Astrocyte (in vitro differentiated cells and primary cell): ENCODE results near the gene ATP2C1. TPM values are rescaled to one million over a fixed set of nuclear protein-coding genes. Genes with fewer than 3 reads are reported as not detected.

Experiments
- DNase-seq: peaks from one replicate; pipeline ENCODE4 v3.0.0-alpha.2; 2010; ENCODE audit warnings: low read depth
- FAIRE-seq: peaks from 2 replicates; lab custom pipeline; 2011; peaks lifted over from hg19 to GRCh38; lab: Jason Lieb, UNC
- H2AFZ ChIP-seq: 2 replicates; pipeline ENCODE4 v1.6.0; 2012; ENCODE audit warnings: low read depth, low read length, inconsistent platforms
- H3K27ac ChIP-seq: 2 replicates; pipeline ENCODE4 v1.5.1; 2011; ENCODE audit warnings: low read depth, low read length, inconsistent platforms
- H3K27me3 ChIP-seq: 2 replicates; pipeline ENCODE4 v1.6.0; 2011; ENCODE audit warnings: low read length, inconsistent platforms; ENCODE audit not compliant: insufficient read depth
- H3K36me3 ChIP-seq: 2 replicates; pipeline ENCODE4 v1.5.1; 2011; ENCODE audit warnings: low read length, inconsistent platforms; ENCODE audit not compliant: insufficient read depth
- H3K4me1 ChIP-seq: 2 replicates; pipeline ENCODE4 v1.5.1; 2011; ENCODE audit warnings: low read length, inconsistent platforms; ENCODE audit not compliant: insufficient read depth
- H3K4me2 ChIP-seq: 2 replicates; pipeline ENCODE4 v1.6.0; 2012; ENCODE audit warnings: low read length, inconsistent platforms
- H3K4me3 ChIP-seq: 2 replicates; pipeline ENCODE4 v1.5.1; 2011; ENCODE audit warnings: low read depth, mild to moderate bottlenecking, low read length, inconsistent platforms; ENCODE audit not compliant: insufficient read depth
- H3K79me2 ChIP-seq: 2 replicates; pipeline ENCODE4 v1.6.0; 2012; ENCODE audit warnings: mild to moderate bottlenecking, low read length, inconsistent platforms; ENCODE audit not compliant: insufficient read depth
- H3K9ac ChIP-seq: 2 replicates; pipeline ENCODE4 v1.6.0; 2012; ENCODE audit warnings: mild to moderate bottlenecking, low read length, inconsistent platforms
- H3K9me3 ChIP-seq: 2 replicates; pipeline ENCODE4 v1.5.1; 2012; ENCODE audit warnings: low read depth, mild to moderate bottlenecking, low read length, inconsistent platforms; ENCODE audit not compliant: insufficient read depth
- H4K20me1 ChIP-seq: 2 replicates; pipeline ENCODE4 v1.6.0; 2012; ENCODE audit warnings: low read length, inconsistent platforms; ENCODE audit not compliant: insufficient read depth
- H3K27ac Mint-ChIP-seq: one replicate; pipeline ENCODE4 v1.8.0; 2021; ENCODE audit warnings: mild to moderate bottlenecking, mixed read lengths; ENCODE audit not compliant: unreplicated experiment
- H3K27me3 Mint-ChIP-seq: one replicate; pipeline ENCODE4 v1.8.0; 2021; ENCODE audit warnings: low read depth, mixed read lengths; ENCODE audit not compliant: unreplicated experiment
- H3K36me3 Mint-ChIP-seq: one replicate; pipeline ENCODE4 v1.8.0; 2021; ENCODE audit warnings: low read depth, mixed read lengths; ENCODE audit not compliant: unreplicated experiment
- H3K4me1 Mint-ChIP-seq: one replicate; pipeline ENCODE4 v1.8.0; 2021; ENCODE audit warnings: low read depth, mixed read lengths; ENCODE audit not compliant: unreplicated experiment
- H3K4me3 Mint-ChIP-seq: one replicate; pipeline ENCODE4 v1.8.0; 2021; ENCODE audit warnings: mild to moderate bottlenecking, moderate library complexity, mixed read lengths; ENCODE audit not compliant: unreplicated experiment
- H3K9me3 Mint-ChIP-seq: one replicate; pipeline ENCODE4 v1.8.0; 2021; ENCODE audit warnings: mild to moderate bottlenecking, mixed read lengths; ENCODE audit not compliant: unreplicated experiment
- CTCF ChIP-seq: IDR thresholded peaks from 2 replicates; pipeline ENCODE4 v1.5.1; 2011; ENCODE audit warnings: low read depth, mild to moderate bottlenecking, inconsistent platforms, low read length, moderate library complexity; ENCODE audit not compliant: insufficient read depth
- EZH2 ChIP-seq: IDR thresholded peaks from 2 replicates; pipeline ENCODE4 v1.6.1; 2012; ENCODE audit warnings: mild to moderate bottlenecking, low read length, inconsistent platforms; ENCODE audit not compliant: insufficient read depth
- total RNA-seq: library from RNA; stranded (reverse); gene quantifications from 2 replicates; pipeline ENCODE4 v1.2.1, GENCODE V29; 2021

The ATP2C1 gene
- total RNA-seq, 1 donor from 2014 or later, result 132 TPM

DNA sequence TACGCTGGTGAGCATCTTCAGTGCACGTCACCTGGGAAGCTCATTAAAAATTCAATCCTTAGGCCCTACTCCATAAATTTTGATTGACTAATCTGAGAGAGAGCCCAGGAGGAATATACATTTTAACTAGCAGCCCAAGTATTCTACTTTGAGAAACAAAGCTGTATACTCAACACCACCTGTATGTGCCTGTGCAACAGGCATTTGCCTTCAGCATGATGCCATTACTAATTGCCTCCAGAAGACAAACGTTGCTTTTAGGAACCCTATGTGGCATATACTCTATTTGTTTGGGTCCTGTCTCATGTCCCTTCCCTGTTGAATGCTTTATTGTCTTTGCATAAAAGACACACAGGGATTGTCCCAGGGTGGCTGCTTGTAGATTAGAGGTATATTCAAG, 125.1 kb downstream of the ATP2C1 start:
- no peak for FAIRE-seq
- Mint-ChIP-seq H3K4me1 (peaks cover 5% of the 10 kb centered on the region), H3K27me3 (no peaks in the 10 kb centered on the region), H3K9me3 (no peaks in the 10 kb centered on the region), H3K4me3 (no peak overlapping the region), H3K27ac (no peak overlapping the region), H3K36me3 (no peaks in the 10 kb centered on the region)
- Histone ChIP-seq H3K9ac (no peak overlapping the region), H2AFZ (no peak overlapping the region), H4K20me1 (no peaks in the 10 kb centered on the region), H3K79me2 (peaks cover 3% of the 10 kb centered on the region), H3K4me1 (no peaks in the 10 kb centered on the region), H3K27me3 (no peaks in the 10 kb centered on the region), H3K4me2 (no peak overlapping the region), H3K27ac (no peak overlapping the region), H3K9me3 (no peaks in the 10 kb centered on the region), H3K36me3 (peaks cover 32% of the 10 kb centered on the region), H3K4me3 (no peak overlapping the region)
- no peak for DNase-seq
- no peak for TF ChIP-seq CTCF
- no peak for TF ChIP-seq EZH2

DNA sequence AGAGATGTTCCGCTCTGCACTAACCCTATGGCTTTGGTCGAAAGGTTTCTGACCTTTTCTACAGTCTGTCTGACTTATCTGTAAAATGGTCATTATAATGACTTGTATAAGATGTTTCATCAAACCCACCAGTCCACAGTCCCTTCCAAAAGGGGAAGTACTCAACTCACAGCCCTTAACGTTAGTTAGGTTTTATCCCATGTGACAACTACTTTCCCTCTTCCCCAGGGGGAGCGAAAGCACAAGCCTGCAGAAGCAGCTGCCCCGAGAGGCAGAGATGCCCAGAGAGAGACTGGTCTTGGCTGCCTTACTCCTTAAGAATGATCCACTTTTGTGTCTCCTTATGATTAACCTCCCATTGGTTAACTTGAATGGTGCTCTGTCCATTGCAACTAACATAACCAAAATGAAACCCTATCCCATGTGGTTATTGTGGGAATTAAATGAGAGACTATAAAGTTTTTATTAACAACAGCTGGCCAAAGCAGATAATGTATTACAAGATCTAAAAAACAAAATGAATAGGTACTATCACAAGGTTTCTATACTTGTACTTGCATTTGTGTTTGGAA, 126.3 kb downstream of the ATP2C1 start:
- Mint-ChIP-seq H3K27ac (no peak overlapping the region), H3K36me3 (peaks cover 2% of the 10 kb centered on the region), H3K4me1 (peaks cover 7% of the 10 kb centered on the region), H3K4me3 (no peak overlapping the region), H3K27me3 (no peaks in the 10 kb centered on the region), H3K9me3 (no peaks in the 10 kb centered on the region)
- Histone ChIP-seq H3K27me3 (no peaks in the 10 kb centered on the region), H3K9ac (no peak overlapping the region), H3K36me3 (peaks cover 26% of the 10 kb centered on the region), H3K9me3 (no peaks in the 10 kb centered on the region), H2AFZ (no peak overlapping the region), H3K4me2 (no peak overlapping the region), H3K79me2 (peaks cover 3% of the 10 kb centered on the region), H3K4me1 (no peaks in the 10 kb centered on the region), H4K20me1 (no peaks in the 10 kb centered on the region), H3K4me3 (no peak overlapping the region), H3K27ac (no peak overlapping the region)
- TF ChIP-seq CTCF (no peak), EZH2 (no peak)
- FAIRE-seq, result no peak
- DNase-seq, result no peak

- Histone ChIP-seq H2AFZ (no peak overlapping the region), H3K4me3 (peak overlapping the region; percentile 94)
- FAIRE-seq, result no peak
Observed at GRCh38 chr3:131025539-131025938, 131.7 kb downstream of the ATP2C1 start.

More at GRCh38 chr3:131025539-131025938, 131.7 kb downstream of the ATP2C1 start:
- H3K79me2 ChIP-seq, result peaks cover 8% of the 10 kb centered on the region
- H3K4me1 ChIP-seq, result peaks cover 16% of the 10 kb centered on the region
- H3K36me3 ChIP-seq, result peaks cover 4% of the 10 kb centered on the region
- Mint-ChIP-seq H3K4me1 (peaks cover 18% of the 10 kb centered on the region), H3K27ac (no peak overlapping the region), H3K36me3 (peaks cover 2% of the 10 kb centered on the region), H3K27me3 (no peaks in the 10 kb centered on the region), H3K9me3 (no peaks in the 10 kb centered on the region), H3K4me3 (peak overlapping the region; percentile 92)
- no peak overlapping the region for H3K27ac ChIP-seq
- H3K4me2 ChIP-seq, result peak overlapping the region; percentile 93
- DNase-seq, result no peak
- no peaks in the 10 kb centered on the region for H3K27me3 ChIP-seq
- no peak for TF ChIP-seq EZH2
- TF ChIP-seq CTCF, result no peak
- H4K20me1 ChIP-seq, result no peaks in the 10 kb centered on the region
- peak overlapping the region; percentile 93 for H3K9ac ChIP-seq
- H3K9me3 ChIP-seq, result no peaks in the 10 kb centered on the region
